IMR-90 (cell line): Measurements from ENCODE around the gene R3HDML. TPM values are rescaled to one million over a fixed set of nuclear protein-coding genes. Genes with fewer than 3 reads are reported as not detected.
"Not testable (repeated sequence)": the region's sequence is repeated elsewhere in the genome, so short reads cannot be mapped to it uniquely, and the experiment has no call there.

Experiments
- ATAC-seq: fragments of 200-7000 bp; cut with Tn5 transposase; 2 replicates; pipeline ENCODE4 v1.9.1; 2020; ENCODE audit warnings: low read depth, mild to moderate bottlenecking, moderate library complexity
- BruUV-seq: library from RNA; stranded (reverse); fragments of 400-500 nt; replicated peaks from 2 replicates; lab custom pipeline; 2021; lab: Mats Ljungman, UMichigan
- CTCF ChIA-PET: fragments of 300-600 bp; formaldehyde crosslinking; extraction: SDS; loops from one replicate; lab custom pipeline; 2021; ENCODE audit warnings: antibody characterized with exemption; lab: Yijun Ruan, JAX
- POLR2A ChIA-PET: fragments of 300-600 bp; sonication (Branson Sonifier 250); formaldehyde crosslinking; loops from one replicate; lab custom pipeline; 2022; ENCODE audit warnings: antibody characterized with exemption; ENCODE audit not compliant: unreplicated experiment; lab: Charles Lee
- DNase-seq: peaks from one replicate; pipeline ENCODE4 v3.0.0; 2013
- H2AFZ ChIP-seq: replicated peaks from 2 replicates; pipeline ENCODE3; 2013; ENCODE audit warnings: low read length, mild to moderate bottlenecking; ENCODE audit not compliant: poor library complexity
- H2AK5ac ChIP-seq: 2 replicates; pipeline ENCODE4 v1.6.1; 2013; ENCODE audit warnings: low read depth, low read length, inconsistent platforms
- H2AK9ac ChIP-seq: replicated peaks from 2 replicates; pipeline ENCODE3; 2013; ENCODE audit warnings: mild to moderate bottlenecking, low read depth, low read length, moderate library complexity; ENCODE audit not compliant: poor library complexity
- H2BK120ac ChIP-seq: 2 replicates; pipeline ENCODE4 v1.6.1; 2013; ENCODE audit warnings: low read depth, low read length, inconsistent platforms
- H2BK15ac ChIP-seq: 3 replicates; pipeline ENCODE4 v1.6.1; 2013; ENCODE audit warnings: low read depth, low read length, inconsistent platforms
- H2BK20ac ChIP-seq: 2 replicates; pipeline ENCODE4 v1.6.1; 2013; ENCODE audit warnings: low read depth, mild to moderate bottlenecking, inconsistent platforms, low read length, moderate library complexity
- H2BK5ac ChIP-seq: 2 replicates; pipeline ENCODE4 v1.6.1; 2013; ENCODE audit warnings: mild to moderate bottlenecking, low read depth, low read length, inconsistent platforms; ENCODE audit not compliant: poor library complexity, severe bottlenecking
- H3K14ac ChIP-seq: replicated peaks from 2 replicates; pipeline ENCODE4 v1.6.1; 2013; ENCODE audit warnings: low read depth, low read length, inconsistent platforms
- H3K18ac ChIP-seq: 2 replicates; pipeline ENCODE4 v1.6.1; 2013; ENCODE audit warnings: low read depth, low read length, control low read depth
- H3K23ac ChIP-seq: 2 replicates; pipeline ENCODE4 v1.6.1; 2013; ENCODE audit warnings: low read depth, low read length, inconsistent platforms
- H3K27ac ChIP-seq: 2 replicates; pipeline ENCODE4 v1.5.1; 2013; ENCODE audit warnings: mild to moderate bottlenecking, control low read depth, low read length; ENCODE audit not compliant: insufficient read depth
- H3K27me3 ChIP-seq: 2 replicates; pipeline ENCODE4 v1.6.1; 2013; ENCODE audit warnings: low read length; ENCODE audit not compliant: control insufficient read depth, insufficient read depth
- H3K36me3 ChIP-seq: 2 replicates; pipeline ENCODE4 v1.6.1; 2013; ENCODE audit warnings: low read length, mixed read lengths; ENCODE audit not compliant: control insufficient read depth, insufficient read depth
- H3K4ac ChIP-seq: 2 replicates; pipeline ENCODE4 v1.6.1; 2013; ENCODE audit warnings: low read depth, low read length, inconsistent platforms
- H3K4me1 ChIP-seq: 2 replicates; pipeline ENCODE4 v1.6.1; 2013; ENCODE audit warnings: low read length, mixed read lengths; ENCODE audit not compliant: control insufficient read depth, insufficient read depth
- H3K4me2 ChIP-seq: 2 replicates; pipeline ENCODE4 v1.6.1; 2013; ENCODE audit warnings: low read depth, mild to moderate bottlenecking, control low read depth, low read length, moderate library complexity
- H3K4me3 ChIP-seq: 2 replicates; pipeline ENCODE4 v1.5.1; 2013; ENCODE audit warnings: low read depth, mild to moderate bottlenecking, control low read depth, low read length, moderate library complexity; ENCODE audit not compliant: insufficient read depth
- H3K56ac ChIP-seq: 2 replicates; pipeline ENCODE4 v1.6.1; 2013; ENCODE audit warnings: low read length, inconsistent platforms; ENCODE audit not compliant: insufficient read depth; ENCODE audit errors: extremely low read depth
- H3K79me1 ChIP-seq, 2 experiments: 2 replicates each; pipeline ENCODE4 v1.6.1; 2013; ENCODE audit warnings: low read length in 2 of 2, inconsistent platforms in 1 of 2, low read depth in 1 of 2
- H3K9ac ChIP-seq: 2 replicates; pipeline ENCODE4 v1.6.1; 2013; ENCODE audit warnings: low read depth, low read length, control low read depth
- H3K9me1 ChIP-seq: 2 replicates; pipeline ENCODE4 v1.6.1; 2013; ENCODE audit warnings: low read length, inconsistent platforms; ENCODE audit not compliant: insufficient read depth
- H3K9me3 ChIP-seq: 2 replicates; pipeline ENCODE4 v1.6.1; 2013; ENCODE audit warnings: low read length; ENCODE audit not compliant: control insufficient read depth, insufficient read depth
- H4K20me1 ChIP-seq: 2 replicates; pipeline ENCODE4 v1.6.1; 2013; ENCODE audit warnings: low read length, inconsistent platforms; ENCODE audit not compliant: insufficient read depth
- H4K5ac ChIP-seq: 2 replicates; pipeline ENCODE4 v1.6.1; 2013; ENCODE audit warnings: mild to moderate bottlenecking, low read depth, low read length, control low read depth
- H4K8ac ChIP-seq, 2 experiments: 2 replicates each; pipeline ENCODE4 v1.6.1; 2013; ENCODE audit warnings: low read depth in 2 of 2, low read length in 2 of 2, control low read depth in 1 of 2, inconsistent platforms in 1 of 2
- H4K91ac ChIP-seq: 2 replicates; pipeline ENCODE4 v1.6.1; 2013; ENCODE audit warnings: low read depth, low read length, inconsistent platforms; ENCODE audit not compliant: insufficient read depth
- WGBS, 2 experiments: methylation state at CpG; one replicate each; pipeline versions ENCODE4 v1.1.5 to v1.1.7; 2013; ENCODE audit warnings: missing lambda C conversion rate in 2 of 2; ENCODE audit not compliant: insufficient read length in 1 of 2; ENCODE audit errors: extremely low coverage in 2 of 2; 5-methylcytosine and 5-hydroxymethylcytosine counted together
- dilution Hi-C: fragments of 300-500 bp; cut with HindIII; formaldehyde crosslinking; loops from one replicate; pipeline ENCODE4 v1.14.3; 2018; ENCODE audit warnings: low sequenced_read_pairs; ENCODE audit not compliant: unreplicated experiment
- in situ Hi-C: fragments of 300-500 bp; cut with MboI; formaldehyde crosslinking; loops from 3 replicates; pipeline ENCODE4 v1.14.3; 2019; ENCODE audit warnings: low sequenced_read_pairs, inconsistent platforms, mixed read lengths
- intact Hi-C: fragments of 100-400 bp; cut with micrococcal nuclease; formaldehyde crosslinking; loops from 2 replicates; pipeline ENCODE4 v1.10.0; 2022
- polyA plus RNA-seq, 3 experiments: library from polyadenylated mRNA; depleted of rRNA; stranded (reverse); fragments of >200 nt; gene quantifications; 2 replicates each; pipeline ENCODE4 v1.2.3, GENCODE V29; 2012; ENCODE audit warnings: low replicate concordance in 1 of 3
- total RNA-seq: library from RNA; depleted of rRNA; stranded (reverse); fragments of >200 nt; gene quantifications from 2 replicates; pipeline ENCODE4 v1.2.3, GENCODE V29; 2012

Gene R3HDML
- total and polyA plus RNA-seq, 2 of the 4 experiments (the other 2 are of a cell fraction): not detected

- H3K9me1 ChIP-seq, dilution Hi-C loops, H3K18ac ChIP-seq, H3K9me3 ChIP-seq, CTCF ChIA-PET, H3K27me3 ChIP-seq, H2BK120ac ChIP-seq, H4K8ac ChIP-seq, H4K5ac ChIP-seq, H3K23ac ChIP-seq, H3K4ac ChIP-seq, intact Hi-C loops, H2AK5ac ChIP-seq, H3K56ac ChIP-seq, H3K4me1 ChIP-seq, H3K14ac ChIP-seq, H3K27ac ChIP-seq, H2BK15ac ChIP-seq, H2AK9ac ChIP-seq, in situ Hi-C loops, H3K9ac ChIP-seq, H3K4me3 ChIP-seq, H3K79me1 ChIP-seq, BruUV-seq, H3K4me2 ChIP-seq, H4K20me1 ChIP-seq, ATAC-seq, H3K36me3 ChIP-seq, H2BK5ac ChIP-seq, H2BK20ac ChIP-seq, DNase-seq, H4K91ac ChIP-seq, H2AFZ ChIP-seq: not testable (repeated sequence)
- 74% methylated on average over 4 of the region's 7 CpGs; no CpG with 5 or more reads in 1 of the 2 experiments for WGBS, 2 experiments
- POLR2A ChIA-PET: interaction anchor here (0.6 kb wide), 1 partner anchor 1404 kb away, joined by 3 read pairs; no protein-coding TSS in a partner anchor
Observed at GRCh38 chr20:44327748-44328147, 9.1 kb upstream of the R3HDML start.
